ENCODE measurements around the gene PTPRJ.
"Not testable (repeated sequence)": the region's sequence is repeated elsewhere in the genome, so short reads cannot be mapped to it uniquely, and the experiment has no call there.

The PTPRJ gene

DNA sequence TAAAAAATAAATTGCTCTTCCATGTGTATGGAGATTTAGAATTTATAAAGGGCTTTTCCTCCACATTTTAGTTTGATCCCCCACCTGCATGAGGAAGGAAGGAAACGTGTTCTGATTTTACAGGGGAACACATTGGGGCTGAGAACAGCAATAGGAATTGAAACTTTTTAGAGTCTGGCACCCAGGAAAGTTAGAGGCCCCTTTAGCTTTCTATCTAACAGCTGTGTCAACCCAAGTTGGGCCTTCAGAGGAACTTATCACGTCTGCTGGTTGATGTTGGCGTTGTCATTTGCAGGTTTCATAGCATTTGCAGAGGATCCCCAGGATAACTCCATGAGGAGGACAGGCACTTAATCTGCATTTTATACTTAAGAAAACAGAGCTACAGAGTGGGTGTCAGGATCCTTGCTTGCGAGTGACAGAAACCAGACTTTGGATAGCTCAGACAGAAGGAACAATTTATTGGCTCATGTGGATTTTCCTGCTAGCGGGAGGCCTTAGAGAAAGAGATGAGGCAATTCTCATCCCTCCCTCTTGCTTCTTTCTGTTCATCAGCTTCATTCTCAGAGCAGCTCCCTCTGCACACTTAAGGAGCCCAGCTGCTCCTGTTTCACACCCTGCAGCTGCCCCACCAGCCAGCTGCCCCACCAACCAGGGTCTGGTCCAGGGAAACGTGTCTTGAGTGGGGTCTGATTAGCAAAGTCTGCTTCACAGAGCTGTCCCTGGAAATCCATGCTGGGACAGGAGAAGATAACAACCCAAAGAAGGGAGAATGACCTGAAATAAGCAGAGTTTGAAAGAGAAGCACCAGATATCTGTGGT, 143.8 kb downstream of the PTPRJ start:
- no peak for DNase-seq

DNA sequence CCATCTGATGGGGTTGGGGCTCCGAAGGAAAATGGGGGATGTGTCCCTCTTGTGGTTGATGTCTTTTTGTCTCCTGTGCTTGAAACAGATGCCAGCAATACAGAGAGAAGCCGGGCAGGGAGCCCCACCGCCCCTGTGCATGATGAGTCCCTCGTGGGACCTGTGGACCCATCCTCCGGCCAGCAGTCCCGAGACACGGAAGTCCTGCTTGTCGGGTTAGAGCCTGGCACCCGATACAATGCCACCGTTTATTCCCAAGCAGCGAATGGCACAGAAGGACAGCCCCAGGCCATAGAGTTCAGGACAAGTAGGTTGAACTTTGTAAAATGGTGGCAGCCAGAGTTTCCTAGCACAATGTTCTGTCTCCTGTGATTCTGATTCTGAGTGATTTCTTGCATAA, 144.5 kb downstream of the PTPRJ start:
- DNase-seq, result no peak

DNA sequence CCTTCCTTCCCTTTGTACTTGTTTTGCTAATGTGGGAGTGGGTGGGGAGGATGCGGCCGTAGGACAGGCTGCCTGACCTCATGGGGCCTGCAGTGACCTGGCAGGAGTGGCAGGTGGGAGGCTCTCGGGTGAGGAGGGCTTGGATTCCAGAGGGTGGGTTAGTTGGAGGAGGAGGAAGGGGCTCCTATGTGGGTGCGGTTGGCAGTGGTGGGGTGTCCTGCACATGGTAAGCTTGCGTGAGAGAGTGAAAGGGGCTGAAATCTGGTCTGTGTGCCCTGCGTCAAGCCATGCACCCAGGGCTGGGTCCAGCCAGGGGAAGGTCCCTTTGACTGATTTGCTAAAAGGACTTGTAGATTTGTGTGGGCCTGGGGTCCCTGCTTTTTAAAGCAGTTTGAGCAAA, 145.5 kb downstream of the PTPRJ start:
- no peak for DNase-seq

GRCh38 chr11:48127521-48128183, 147.3 kb downstream of the PTPRJ start:
- DNase-seq, result no peak

DNA sequence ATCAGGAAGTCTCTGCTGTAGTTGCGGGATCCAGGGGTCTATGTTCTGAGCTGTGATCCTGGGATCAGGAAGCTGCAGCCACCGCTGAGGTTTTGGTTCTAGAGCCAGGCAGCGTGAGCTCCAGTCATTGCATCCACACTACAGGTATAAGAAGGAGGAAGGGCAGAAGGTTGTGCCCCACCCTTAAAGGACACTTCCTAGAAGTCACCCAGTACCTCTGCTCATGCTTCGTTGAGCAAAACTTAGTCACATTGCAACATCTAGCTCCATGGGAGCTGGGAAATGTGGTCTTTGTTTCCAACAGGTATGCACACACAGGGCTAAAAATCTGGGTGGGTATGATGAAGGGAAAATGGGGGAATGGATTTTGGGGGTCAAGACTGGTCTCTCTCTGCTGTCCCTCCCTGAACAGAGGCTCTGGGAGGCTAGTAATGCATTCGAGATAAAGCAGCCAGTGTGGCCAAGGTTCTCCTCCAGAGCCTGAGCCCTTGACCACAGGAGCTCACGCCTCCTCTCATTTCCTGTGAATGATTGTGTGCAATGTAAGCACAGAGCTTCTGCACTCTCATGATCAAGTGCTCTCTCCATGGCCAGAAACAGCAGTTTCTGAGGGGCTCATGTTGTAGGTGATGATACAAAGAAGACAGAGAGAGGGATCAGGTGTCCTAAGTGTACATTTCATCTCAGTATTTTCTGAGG, 149.5 kb downstream of the PTPRJ start:
- DNase-seq, result no peak

DNA sequence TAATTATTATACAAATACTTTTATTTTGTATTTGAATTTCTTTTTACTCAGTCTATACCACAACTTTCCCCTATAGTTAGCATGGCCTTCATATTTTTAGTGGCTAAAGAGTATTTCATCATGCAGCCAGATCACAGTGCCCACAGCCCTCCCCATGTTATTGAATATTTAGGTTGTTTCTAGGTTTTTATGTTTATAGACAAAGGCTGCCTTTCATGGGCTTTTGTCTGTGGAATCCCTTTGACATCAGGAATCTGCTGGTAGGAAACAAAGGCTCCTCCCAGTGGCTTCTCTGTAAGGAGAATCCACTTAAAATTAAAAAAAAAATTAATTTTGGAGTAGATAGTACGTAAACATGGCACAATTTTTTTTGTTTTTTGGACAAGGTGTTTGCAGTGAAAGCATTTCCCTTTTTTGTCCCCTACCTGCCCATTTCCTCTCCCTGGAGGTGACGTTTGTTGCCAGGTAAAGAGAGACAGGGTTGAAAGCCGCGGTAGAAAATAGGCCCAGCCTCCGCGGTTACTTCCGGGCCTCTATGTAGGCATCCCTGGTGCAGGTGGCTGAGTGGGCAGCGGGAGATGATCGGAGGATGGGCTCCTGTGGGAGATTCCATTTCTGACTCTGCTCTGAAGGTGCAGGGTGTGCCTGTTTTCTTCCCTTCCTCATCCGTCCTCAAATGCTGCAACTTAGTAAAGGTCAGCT, 154.0 kb downstream of the PTPRJ start:
- no peak for DNase-seq

- DNase-seq, result no peak
Observed at GRCh38 chr11:48138222-48138621, 157.9 kb downstream of the PTPRJ start.

DNA sequence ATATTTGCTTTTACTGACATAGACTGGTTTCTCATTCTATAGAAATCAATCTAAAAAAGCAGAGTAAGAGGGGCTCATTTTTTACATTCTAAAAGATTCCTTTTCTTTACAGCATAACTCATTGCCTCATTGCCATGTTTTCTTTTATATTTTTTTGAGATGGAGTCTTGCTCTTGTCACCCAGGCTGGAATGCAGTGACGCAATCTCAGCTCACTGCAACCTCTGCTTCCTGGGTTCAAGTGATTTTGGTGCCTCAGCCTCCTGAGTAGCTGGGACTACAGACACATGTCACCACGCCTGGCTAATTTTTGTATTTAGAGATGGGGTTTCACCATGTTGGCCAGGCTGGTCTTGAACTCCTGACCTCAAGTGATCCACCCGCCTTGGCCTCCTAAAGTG, 159.5 kb downstream of the PTPRJ start:
- DNase-seq, result not testable (repeated sequence)

DNA sequence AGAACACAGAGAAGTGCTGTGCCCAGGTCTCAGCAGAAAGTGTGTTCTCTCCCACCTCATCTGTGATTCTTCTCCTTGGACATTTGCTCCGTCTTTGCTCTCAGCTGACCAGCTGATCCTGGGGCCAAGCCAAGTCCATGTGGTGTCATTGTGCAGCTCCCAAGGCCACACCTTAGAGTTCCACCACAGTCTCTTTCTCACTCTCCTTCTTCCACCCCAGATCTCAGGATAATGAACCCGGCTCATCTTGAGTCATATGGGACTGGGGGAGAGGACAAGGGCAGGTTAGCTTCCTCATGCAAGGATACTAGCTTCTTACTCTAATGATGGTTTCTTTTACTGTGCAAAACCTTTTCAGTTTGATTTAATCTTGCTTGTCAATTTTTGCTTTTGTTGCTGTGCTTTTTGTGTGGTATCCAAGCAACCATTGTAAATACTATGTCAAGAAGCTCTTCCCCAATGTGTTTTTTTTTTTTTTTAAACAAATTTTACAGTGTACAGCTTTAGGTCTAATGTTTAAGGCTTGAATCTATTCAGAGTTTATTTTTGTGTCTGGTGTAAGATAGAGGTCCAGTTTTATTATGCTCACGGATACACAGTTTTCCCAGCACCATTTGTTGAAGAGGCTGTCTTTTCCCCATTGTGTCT, 161.2 kb downstream of the PTPRJ start:
- DNase-seq, result no peak

DNA sequence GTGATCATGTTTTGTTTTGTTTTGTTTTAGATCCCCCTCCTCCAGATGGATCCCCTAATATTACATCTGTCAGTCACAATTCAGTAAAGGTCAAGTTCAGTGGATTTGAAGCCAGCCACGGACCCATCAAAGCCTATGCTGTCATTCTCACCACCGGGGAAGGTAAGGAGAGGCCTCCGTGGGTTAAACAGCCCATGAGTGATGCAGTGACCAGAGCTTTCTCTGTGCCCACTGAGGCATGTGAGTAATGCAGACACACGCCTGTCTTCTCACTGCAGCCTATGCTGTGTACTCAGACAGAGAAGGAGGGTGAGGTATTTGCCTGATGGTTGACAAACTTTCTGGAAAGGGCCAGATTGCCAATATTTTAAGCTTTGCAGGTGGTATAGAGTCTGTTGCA, 162.5 kb downstream of the PTPRJ start:
- no peak for DNase-seq

GRCh38 chr11:48148749-48149148, 168.4 kb downstream of the PTPRJ start:
- DNase-seq, result no peak

GRCh38 chr11:48150213-48150612, 169.9 kb downstream of the PTPRJ start:
- DNase-seq, result no peak

- DNase-seq, result no peak
Observed at GRCh38 chr11:48154151-48154550, 173.8 kb downstream of the PTPRJ start.

GRCh38 chr11:48161951-48162884, 181.9 kb downstream of the PTPRJ start:
- no peak for DNase-seq

- no peak for DNase-seq
Observed at GRCh38 chr11:48162885-48163268, 182.5 kb downstream of the PTPRJ start.

GRCh38 chr11:48163360-48164100, 183.2 kb downstream of the PTPRJ start:
- no peak for DNase-seq

GRCh38 chr11:48164836-48165235, 184.5 kb downstream of the PTPRJ start:
- DNase-seq, result no peak

- no peak for DNase-seq
Observed at GRCh38 chr11:48165426-48165825, 185.1 kb downstream of the PTPRJ start.

- DNase-seq, result no peak
Observed at GRCh38 chr11:48167380-48167779, 187.0 kb downstream of the PTPRJ start.

- DNase-seq, result no peak
Observed at GRCh38 chr11:48168815-48169214, 188.5 kb downstream of the PTPRJ start.

- DNase-seq, result no peak
Observed at GRCh38 chr11:48169259-48169658, 188.9 kb downstream of the PTPRJ start.

Measured in activated CD4-positive, alpha-beta T cell treated with anti-CD3 and anti-CD28 coated beads, Interleukin-2, amount 50 U/mL, for 4 hours (primary cell).